Activated B cell treated with CpG ODN at 0.5 μM for 24 hours (primary cell): ENCODE data around the gene PRMT9. TPM values are rescaled to one million over a fixed set of nuclear protein-coding genes. Genes with fewer than 3 reads are reported as not detected.

Experiments used
- total RNA-seq: library from RNA; stranded (reverse); gene quantifications from 2 replicates; pipeline ENCODE4 v1.2.3, GENCODE V29; 2022

The PRMT9 gene
- total RNA-seq, 1 donor from 2014 or later, result 7.4 TPM

Other genes with a start within 250 kb of the PRMT9 start
- gene EDNRA, start 203.1 kb downstream of the PRMT9 start, total RNA-seq, result not detected in 2 replicates
- 25.0 and 27.9 TPM in 2 replicates for gene TMEM184C, start 66.8 kb downstream of the PRMT9 start, total RNA-seq
- 0.42 and 0.60 TPM in 2 replicates for gene ARHGAP10, start 47.9 kb upstream of the PRMT9 start, total RNA-seq